ENCODE measurements around the gene JARID2.

DNA sequence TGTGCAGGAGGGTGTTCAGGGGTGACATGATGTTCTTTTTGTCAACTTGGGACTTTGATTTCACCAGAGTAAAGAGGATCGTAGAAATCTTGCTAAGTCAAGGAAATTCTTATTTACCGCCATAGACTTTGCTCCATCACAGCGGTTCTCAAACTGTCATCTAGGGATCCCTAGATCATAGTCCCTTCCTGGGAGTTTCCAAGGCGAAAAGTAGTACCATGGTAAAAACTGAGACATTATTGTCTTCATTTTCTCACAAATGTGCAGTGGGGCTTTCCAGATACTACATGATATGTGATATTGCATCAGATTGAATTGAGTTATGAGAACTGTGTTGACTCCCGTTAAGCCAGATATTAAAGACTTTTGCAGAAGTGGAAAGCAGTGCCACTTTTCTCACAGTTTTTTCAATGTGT lies 79.7 kb downstream of the JARID2 start:
- TF ChIP-seq, protein P1, sequence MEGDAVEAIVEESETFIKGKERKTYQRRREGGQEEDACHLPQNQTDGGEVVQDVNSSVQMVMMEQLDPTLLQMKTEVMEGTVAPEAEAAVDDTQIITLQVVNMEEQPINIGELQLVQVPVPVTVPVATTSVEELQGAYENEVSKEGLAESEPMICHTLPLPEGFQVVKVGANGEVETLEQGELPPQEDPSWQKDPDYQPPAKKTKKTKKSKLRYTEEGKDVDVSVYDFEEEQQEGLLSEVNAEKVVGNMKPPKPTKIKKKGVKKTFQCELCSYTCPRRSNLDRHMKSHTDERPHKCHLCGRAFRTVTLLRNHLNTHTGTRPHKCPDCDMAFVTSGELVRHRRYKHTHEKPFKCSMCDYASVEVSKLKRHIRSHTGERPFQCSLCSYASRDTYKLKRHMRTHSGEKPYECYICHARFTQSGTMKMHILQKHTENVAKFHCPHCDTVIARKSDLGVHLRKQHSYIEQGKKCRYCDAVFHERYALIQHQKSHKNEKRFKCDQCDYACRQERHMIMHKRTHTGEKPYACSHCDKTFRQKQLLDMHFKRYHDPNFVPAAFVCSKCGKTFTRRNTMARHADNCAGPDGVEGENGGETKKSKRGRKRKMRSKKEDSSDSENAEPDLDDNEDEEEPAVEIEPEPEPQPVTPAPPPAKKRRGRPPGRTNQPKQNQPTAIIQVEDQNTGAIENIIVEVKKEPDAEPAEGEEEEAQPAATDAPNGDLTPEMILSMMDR (IDR thresholded peaks at IDR 0.05), result no peak
- TF ChIP-seq POLR2A (IDR thresholded peaks at IDR 0.05), result no peak
- no peak for TF ChIP-seq POLR2AphosphoS5 (IDR thresholded peaks at IDR 0.05)

Data from breast epithelium (tissue), 3 donors.